SHP77 (cell line): ENCODE data around the gene TDRD3.
A peak's percentile ranks its signal among the peaks of the same experiment; 100 is the strongest.
"Not testable (repeated sequence)": the region's sequence is repeated elsewhere in the genome, so short reads cannot be mapped to it uniquely, and the experiment has no call there.

Source experiments
- DNase-seq, 2 experiments: peaks; one replicate each; lab custom pipeline; 2025; lab: John Stamatoyannopoulos, UW

Gene TDRD3

DNA sequence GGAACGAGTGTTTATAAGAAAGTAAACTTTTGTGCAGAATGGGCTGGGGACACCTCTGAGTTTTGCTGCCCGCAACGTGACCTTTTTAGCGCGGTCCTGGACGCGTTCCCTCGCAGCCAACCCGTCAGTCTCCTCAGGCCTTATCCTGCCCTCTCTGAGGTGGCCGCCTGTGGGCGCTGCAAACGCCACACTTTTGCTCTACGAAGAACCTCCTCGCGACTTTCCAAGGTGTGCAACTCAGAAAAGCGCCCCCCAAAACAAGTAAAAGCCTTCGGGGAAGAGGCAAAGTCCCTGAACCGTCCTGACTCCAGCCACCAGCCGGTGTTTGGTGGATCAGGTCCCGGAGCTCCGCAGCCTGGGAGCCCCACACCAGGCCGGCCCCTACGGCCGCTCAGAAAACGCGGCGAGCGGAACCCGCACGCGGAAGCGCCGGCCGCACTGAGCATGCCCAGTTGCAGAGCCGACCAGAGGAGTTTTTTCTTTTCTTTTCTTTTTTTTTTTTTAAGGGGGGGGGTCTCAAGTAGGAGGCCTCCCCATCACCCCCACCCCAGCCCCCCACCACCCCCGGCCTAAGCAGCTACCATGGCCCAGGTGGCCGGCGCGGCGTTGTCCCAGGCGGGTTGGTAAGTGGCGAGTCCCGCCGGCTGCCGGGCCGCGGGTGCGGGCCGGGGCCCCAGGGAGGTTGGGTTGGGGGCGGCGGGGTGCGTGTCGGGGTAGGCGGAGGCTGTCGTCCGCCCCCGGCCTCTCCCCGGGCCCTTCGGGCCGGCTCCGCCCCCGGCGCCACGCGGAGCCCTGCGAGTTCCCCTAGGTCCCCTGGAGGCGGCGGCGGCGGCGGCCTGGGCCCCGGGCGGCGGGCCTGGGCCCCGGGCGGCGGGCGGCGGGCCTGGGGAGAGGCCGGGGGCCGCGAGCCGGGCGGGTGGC lies at the start of gene TDRD3:
Gene TDRD3 (plus strand): TSS at position 438 of the 921 bp plus-strand sequence. CDS start 145 bp downstream, at position 583.
- DNase-seq: peak; percentile 68 to 71

- DNase-seq: no peak
Measured at GRCh38 chr13:60347690-60348089, 49.3 kb upstream of the TDRD3 start.

GRCh38 chr13:60348097-60348496 lies 48.9 kb upstream of the TDRD3 start:
- DNase-seq: no peak

DNA sequence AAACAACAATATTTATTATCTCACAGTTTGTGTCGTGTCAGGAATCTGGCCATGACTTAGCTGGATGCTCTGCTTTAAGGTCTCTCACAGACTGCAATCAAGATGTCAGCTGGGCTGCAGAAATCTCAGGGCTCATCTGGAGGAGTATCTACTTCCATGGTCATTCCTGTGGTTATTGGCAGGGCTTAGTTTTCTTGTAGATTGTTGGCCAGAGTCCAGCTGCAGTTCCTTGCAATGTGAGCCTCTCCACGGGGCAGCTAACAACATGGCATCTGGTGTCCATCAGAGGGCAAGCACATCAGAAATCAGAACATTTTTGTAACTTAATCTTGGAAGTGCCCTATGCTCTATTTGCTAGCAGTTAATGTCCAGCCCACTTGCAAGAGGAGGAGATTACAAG lies 45.7 kb upstream of the TDRD3 start:
- DNase-seq: no peak

- no peak for DNase-seq
Measured at GRCh38 chr13:60351855-60352615, 45.0 kb upstream of the TDRD3 start.

GRCh38 chr13:60352644-60353043 lies 44.4 kb upstream of the TDRD3 start:
- DNase-seq: no peak

DNA sequence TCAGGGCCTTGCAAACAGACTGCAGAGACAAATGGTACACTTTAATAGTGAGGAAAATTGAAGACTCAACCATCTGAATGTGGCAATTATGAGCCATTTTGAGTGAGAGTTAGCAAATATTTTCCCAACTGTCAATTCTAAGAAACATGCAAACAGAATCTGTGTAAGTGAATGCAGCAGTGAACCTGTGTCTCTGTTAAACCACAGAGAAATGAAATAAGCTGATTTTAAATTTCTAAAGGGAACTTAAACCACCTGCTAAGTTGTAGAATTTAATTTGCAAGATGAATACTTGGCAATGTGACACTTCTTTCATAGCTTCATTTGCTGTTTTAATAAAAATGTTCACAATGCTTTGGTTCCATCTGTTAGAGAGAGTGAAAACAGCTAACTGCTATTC lies 42.0 kb upstream of the TDRD3 start:
- no peak for DNase-seq

DNA sequence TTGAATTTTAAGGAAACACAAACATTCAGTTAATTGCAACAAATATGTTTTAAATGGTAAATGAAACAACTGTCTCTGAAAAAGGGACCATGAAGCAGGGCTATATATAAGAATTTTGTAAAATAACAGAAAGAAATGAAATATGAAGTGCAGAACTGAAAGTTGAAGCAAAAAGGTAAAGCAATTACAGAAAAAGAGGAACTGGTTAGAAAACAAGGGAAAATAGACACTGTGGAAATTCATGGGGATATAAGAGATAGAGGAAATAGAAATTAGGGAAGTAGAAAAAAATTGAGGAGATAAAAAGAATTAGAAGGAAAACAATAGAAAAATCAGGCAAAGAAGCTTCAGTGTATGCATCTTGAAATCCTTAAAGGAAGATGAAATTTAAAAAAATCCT lies 40.0 kb upstream of the TDRD3 start:
- no peak for DNase-seq

- no peak for DNase-seq
Measured at GRCh38 chr13:60358453-60358852, 38.6 kb upstream of the TDRD3 start.

DNA sequence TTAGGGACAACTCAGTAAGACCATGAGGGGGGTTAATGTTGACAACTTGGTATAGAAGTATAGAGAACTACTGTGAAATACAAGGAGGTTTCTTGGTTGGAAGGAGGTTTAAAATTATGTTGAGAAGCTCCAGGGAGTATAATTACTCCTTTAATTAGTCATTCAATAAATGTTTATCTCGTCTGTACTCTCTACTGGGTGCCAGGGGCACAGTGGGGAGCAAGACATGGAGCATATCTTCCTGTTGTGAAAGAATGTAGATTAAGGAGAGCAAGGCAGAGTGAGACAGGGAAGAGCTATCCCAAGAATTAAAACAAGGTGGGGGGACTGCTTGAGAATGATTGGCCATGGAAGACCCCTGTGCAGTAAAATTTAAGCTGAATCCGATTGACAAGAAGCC lies 33.7 kb upstream of the TDRD3 start:
- DNase-seq: no peak

GRCh38 chr13:60369242-60369641 lies 27.8 kb upstream of the TDRD3 start:
- no peak for DNase-seq

DNA sequence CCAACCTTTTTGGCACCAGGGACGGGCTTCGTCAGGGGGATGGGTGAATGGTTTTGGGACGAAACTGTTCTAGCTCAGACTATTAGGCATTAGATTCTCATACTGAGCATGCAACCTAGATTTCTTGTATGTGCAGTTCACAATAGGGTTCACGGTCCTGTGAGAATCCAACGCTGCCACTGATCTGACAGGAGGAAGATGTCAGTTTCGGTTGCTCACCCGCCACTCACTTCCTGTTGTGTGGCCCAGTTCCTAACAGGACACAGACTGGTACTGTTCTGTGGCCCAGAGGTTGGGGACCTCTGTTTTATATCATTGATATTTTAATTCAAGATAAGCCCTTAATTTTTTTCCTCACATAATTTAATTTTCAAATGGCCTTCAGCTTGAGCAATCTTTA lies 26.7 kb upstream of the TDRD3 start:
- DNase-seq: no peak

GRCh38 chr13:60372141-60372540 lies 24.9 kb upstream of the TDRD3 start:
- DNase-seq: no peak

DNA sequence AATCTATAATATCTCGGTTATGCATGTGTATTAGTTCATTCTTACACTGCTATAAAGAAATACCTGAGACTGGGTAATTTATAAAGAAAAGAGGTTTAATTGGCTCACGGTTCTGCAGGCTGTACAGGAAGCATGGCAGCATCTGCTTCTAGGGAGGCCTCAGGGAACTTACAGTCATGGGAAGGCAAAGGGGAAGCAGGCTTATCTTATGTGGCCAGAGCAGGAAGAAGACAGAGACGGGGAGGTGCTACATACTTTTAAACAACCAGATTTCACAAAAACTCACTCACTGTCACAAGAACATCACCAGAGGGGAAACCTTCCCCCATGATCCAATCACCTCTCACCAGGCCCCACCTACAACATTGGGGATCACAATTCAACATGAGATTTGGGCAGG lies 17.7 kb upstream of the TDRD3 start:
- not testable (repeated sequence) for DNase-seq

DNA sequence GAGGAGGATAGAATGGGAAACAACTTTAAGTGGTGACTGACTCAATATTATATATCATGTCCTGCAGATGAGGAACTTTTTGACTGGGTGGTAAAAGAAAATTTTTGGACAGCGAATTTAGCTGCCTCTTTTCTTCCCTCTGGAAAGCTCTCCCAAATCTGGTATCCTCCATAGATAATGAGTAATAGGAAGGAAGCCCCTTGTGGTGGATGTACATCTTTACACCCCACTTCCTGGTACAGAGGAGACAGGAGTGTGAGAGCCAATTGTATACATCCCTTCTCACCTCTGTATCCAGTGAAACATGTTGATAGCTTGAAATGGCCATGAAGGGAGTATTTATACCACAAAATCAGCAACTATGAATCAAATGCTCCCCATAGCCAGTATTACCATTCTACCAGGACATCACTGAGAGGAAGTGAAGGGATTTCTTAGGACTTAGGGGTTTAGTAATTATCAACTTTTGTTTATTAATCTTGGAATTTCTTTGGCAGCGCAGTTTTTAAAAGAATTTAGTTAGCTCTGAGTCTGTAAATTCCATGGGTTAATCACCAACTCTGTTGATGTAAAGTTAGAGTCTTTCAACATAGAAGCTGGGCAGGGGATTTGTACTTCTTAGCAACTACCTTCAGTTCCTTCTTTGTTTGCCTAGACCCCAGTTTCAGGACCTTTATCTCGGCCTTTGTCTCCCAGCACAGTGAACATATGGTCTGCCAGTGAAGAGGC lies 17.0 kb upstream of the TDRD3 start:
- no peak for DNase-seq

DNA sequence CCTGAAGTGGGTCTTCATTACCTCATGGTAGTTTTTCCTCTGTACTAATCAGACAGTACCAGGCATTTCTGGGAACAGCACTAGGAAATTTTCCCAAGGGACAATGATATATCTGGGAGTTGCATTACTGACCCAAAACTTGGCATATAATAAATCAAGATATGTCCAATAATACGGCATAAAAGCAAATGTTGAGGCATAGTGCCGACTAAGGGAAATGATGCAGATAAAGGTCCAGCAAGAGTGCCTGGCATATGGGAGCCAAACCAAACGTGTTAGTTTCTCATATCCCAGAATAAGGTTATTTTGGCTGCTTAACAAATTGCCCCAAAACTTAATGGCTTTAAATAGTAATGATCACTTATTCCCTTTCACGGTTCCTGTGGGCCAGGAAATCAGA lies 12.1 kb upstream of the TDRD3 start:
- DNase-seq: no peak

DNA sequence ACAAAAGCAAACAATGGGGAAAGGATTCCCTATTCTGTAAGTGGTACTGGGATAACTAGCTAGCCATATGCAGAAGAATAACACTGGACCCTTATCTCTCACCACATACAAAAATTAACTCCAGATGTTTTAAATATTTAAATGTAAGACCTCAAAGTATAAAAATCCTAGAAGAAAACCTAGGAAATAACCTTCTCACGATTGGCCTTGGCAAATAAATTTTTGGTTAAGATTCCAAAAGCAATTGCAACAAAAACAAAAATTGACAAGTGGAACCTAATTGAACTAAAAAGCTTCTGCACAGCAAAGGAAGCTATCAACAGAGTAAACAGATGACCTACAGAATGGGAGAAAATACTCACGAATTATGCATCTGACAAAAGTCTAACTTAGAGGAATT lies 10.8 kb upstream of the TDRD3 start:
- DNase-seq: no peak

GRCh38 chr13:60392131-60392530 lies 4.9 kb upstream of the TDRD3 start:
- DNase-seq: no peak

GRCh38 chr13:60395971-60396782 lies 843 bp upstream of the TDRD3 start:
- peak; percentile 79 to 84 for DNase-seq

DNA sequence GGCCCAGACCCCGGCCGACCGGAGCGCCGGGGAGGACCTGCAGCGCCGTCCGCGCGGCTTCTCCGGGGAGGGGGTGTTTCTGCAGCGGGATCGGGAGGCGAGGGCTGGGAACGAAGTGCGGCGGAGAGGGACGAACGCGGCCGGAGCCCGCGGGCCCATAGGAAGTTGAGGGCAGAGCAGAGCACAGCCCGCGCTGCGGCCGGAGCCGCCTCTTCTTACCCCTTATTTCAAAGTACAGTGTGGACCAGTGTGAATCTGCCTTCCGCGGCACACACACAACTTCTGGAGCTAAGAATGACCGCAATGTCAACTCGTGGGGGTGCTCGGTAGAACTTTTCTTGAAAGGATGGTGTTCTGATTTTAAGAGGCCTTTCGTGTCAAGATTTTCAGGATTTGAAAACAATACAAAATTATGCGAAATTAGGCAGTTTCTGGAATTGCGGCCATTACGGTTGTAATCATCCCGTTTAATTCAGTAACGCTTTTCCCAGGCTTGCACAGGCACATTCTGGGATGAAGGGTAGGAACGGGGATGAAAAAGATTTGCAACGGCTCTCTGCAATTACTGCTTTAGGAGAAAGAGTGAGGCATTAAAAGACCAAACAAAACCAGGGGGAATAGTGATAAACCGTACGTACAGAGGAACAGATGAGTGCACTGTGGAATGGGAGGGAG lies 821 bp downstream of the TDRD3 start:
- peak in 1 of 2 experiments; percentile 18 for DNase-seq

DNA sequence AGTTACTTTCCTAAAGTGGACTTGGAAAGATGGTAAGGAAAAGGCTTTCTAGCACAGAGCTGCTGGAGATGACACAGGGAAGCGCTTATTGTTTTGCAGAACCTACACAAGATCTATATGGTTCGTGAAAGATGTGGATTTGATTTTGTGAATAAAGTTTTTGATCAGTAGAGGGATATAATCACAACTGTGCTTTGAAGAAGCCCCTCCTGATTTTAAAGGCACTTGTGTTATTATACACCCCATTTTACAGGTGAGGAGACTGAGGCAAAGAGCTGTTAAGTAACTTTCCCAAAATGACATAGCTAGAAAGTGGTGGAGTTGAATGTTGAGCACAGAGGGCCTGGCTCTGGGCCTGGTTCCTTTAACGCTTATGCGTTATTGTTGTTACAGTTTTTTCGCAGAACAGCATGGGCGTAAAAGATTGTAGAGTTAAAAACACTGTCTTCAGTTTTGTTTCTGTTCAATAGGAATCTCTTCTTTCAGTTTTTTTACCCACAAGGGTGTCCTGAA lies 1.4 kb downstream of the TDRD3 start:
- peak in 1 of 2 experiments; percentile 1 for DNase-seq
